BLaER1 (cell line): Measurements from ENCODE around the gene MYH3.

Experiments
- H3K27ac ChIP-seq: shearing (Covaris generic); formaldehyde crosslinking; 2 replicates; pipeline ENCODE4 v1.8.1; 2022
- H3K27me3 ChIP-seq: shearing (Covaris generic); formaldehyde crosslinking; 2 replicates; pipeline ENCODE4 v1.8.1; 2022
- H3K36me3 ChIP-seq: shearing (Covaris generic); formaldehyde crosslinking; 2 replicates; pipeline ENCODE4 v1.8.1; 2022
- H3K4me1 ChIP-seq: shearing (Covaris generic); formaldehyde crosslinking; 2 replicates; pipeline ENCODE4 v1.8.1; 2022
- H3K4me2 ChIP-seq: shearing (Covaris generic); formaldehyde crosslinking; 2 replicates; pipeline ENCODE4 v1.8.1; 2022
- H3K4me3 ChIP-seq: shearing (Covaris generic); formaldehyde crosslinking; 2 replicates; pipeline ENCODE4 v1.8.1; 2022
- H3K9ac ChIP-seq: shearing (Covaris generic); formaldehyde crosslinking; 2 replicates; pipeline ENCODE4 v1.8.1; 2022
- H3K9me3 ChIP-seq: shearing (Covaris generic); formaldehyde crosslinking; 2 replicates; pipeline ENCODE4 v1.8.1; 2022
- H4K20me1 ChIP-seq: shearing (Covaris generic); formaldehyde crosslinking; 2 replicates; pipeline ENCODE4 v1.8.1; 2022
- Cebpa-rat ChIP-seq: shearing (Covaris generic); IDR thresholded peaks from 2 replicates; pipeline ENCODE4 v1.8.1; 2022

The MYH3 gene

GRCh38 chr17:10618202-10618635, 38.9 kb downstream of the MYH3 start:
- no peak overlapping the region for H3K4me3 ChIP-seq
- no peak overlapping the region for H3K4me2 ChIP-seq
- TF ChIP-seq Cebpa-rat: no peak
- H4K20me1 ChIP-seq: no peaks in the 10 kb centered on the region
- peaks cover 26% of the 10 kb centered on the region for H3K4me1 ChIP-seq
- no peak overlapping the region for H3K27ac ChIP-seq
- H3K36me3 ChIP-seq: no peaks in the 10 kb centered on the region
- no peak overlapping the region for H3K9ac ChIP-seq
- no peaks in the 10 kb centered on the region for H3K27me3 ChIP-seq
- no peaks in the 10 kb centered on the region for H3K9me3 ChIP-seq

GRCh38 chr17:10617120-10617505, 40.0 kb downstream of the MYH3 start:
- Histone ChIP-seq H3K9ac (no peak overlapping the region), H3K27ac (peak overlapping the region; percentile 28; the same call in 1 of the 2 replicates), H3K36me3 (no peaks in the 10 kb centered on the region), H3K4me3 (no peak overlapping the region), H3K4me2 (peak overlapping the region; percentile 56), H4K20me1 (no peaks in the 10 kb centered on the region), H3K4me1 (peaks cover 15% of the 10 kb centered on the region), H3K9me3 (no peaks in the 10 kb centered on the region), H3K27me3 (no peaks in the 10 kb centered on the region)
- no peak for TF ChIP-seq Cebpa-rat

- no peaks in the 10 kb centered on the region for H4K20me1 ChIP-seq
- no peaks in the 10 kb centered on the region for H3K27me3 ChIP-seq
- H3K9ac ChIP-seq: no peak overlapping the region
- peak overlapping the region; percentile 56 for H3K4me2 ChIP-seq
- H3K4me1 ChIP-seq: peaks cover 11% of the 10 kb centered on the region
- H3K36me3 ChIP-seq: no peaks in the 10 kb centered on the region
- no peak for TF ChIP-seq Cebpa-rat
- peak overlapping the region; percentile 28; the same call in 1 of the 2 replicates for H3K27ac ChIP-seq
- no peak overlapping the region for H3K4me3 ChIP-seq
- no peaks in the 10 kb centered on the region for H3K9me3 ChIP-seq
These were observed 40.5 kb downstream of the MYH3 start for GRCh38 chr17:10616502-10617119.

- H3K27me3 ChIP-seq: no peaks in the 10 kb centered on the region
- TF ChIP-seq Cebpa-rat: no peak
- H3K4me2 ChIP-seq: no peak overlapping the region
- H3K4me1 ChIP-seq: peaks cover 11% of the 10 kb centered on the region
- no peak overlapping the region for H3K4me3 ChIP-seq
- no peak overlapping the region for H3K27ac ChIP-seq
- no peaks in the 10 kb centered on the region for H3K36me3 ChIP-seq
- H3K9ac ChIP-seq: no peak overlapping the region
- H4K20me1 ChIP-seq: no peaks in the 10 kb centered on the region
- no peaks in the 10 kb centered on the region for H3K9me3 ChIP-seq
These were observed 42.5 kb downstream of the MYH3 start for GRCh38 chr17:10614536-10615155.

- Histone ChIP-seq H3K36me3 (no peaks in the 10 kb centered on the region), H3K9me3 (no peaks in the 10 kb centered on the region), H3K4me2 (no peak overlapping the region), H4K20me1 (no peaks in the 10 kb centered on the region), H3K27me3 (no peaks in the 10 kb centered on the region), H3K4me3 (no peak overlapping the region), H3K27ac (no peak overlapping the region), H3K4me1 (peaks cover 11% of the 10 kb centered on the region), H3K9ac (no peak overlapping the region)
- no peak for TF ChIP-seq Cebpa-rat
These were observed 43.2 kb downstream of the MYH3 start for GRCh38 chr17:10613775-10614513.

GRCh38 chr17:10612957-10613744, 44.0 kb downstream of the MYH3 start:
- Histone ChIP-seq H3K36me3 (no peaks in the 10 kb centered on the region), H3K4me2 (no peak overlapping the region), H3K4me1 (peaks cover 11% of the 10 kb centered on the region), H3K4me3 (no peak overlapping the region), H3K27me3 (no peaks in the 10 kb centered on the region), H3K9ac (no peak overlapping the region), H3K27ac (no peak overlapping the region), H4K20me1 (no peaks in the 10 kb centered on the region), H3K9me3 (no peaks in the 10 kb centered on the region)
- no peak for TF ChIP-seq Cebpa-rat

GRCh38 chr17:10610884-10611283, 46.2 kb downstream of the MYH3 start:
- Histone ChIP-seq H3K9ac (no peak overlapping the region), H3K4me2 (no peak overlapping the region), H3K9me3 (no peaks in the 10 kb centered on the region), H3K4me1 (no peaks in the 10 kb centered on the region), H4K20me1 (no peaks in the 10 kb centered on the region), H3K36me3 (no peaks in the 10 kb centered on the region), H3K4me3 (no peak overlapping the region), H3K27me3 (no peaks in the 10 kb centered on the region), H3K27ac (no peak overlapping the region)
- no peak for TF ChIP-seq Cebpa-rat

GRCh38 chr17:10608244-10608643, 48.9 kb downstream of the MYH3 start:
- no peak overlapping the region for H3K9ac ChIP-seq
- H3K27ac ChIP-seq: no peak overlapping the region
- no peaks in the 10 kb centered on the region for H4K20me1 ChIP-seq
- no peaks in the 10 kb centered on the region for H3K4me1 ChIP-seq
- no peak overlapping the region for H3K4me2 ChIP-seq
- no peaks in the 10 kb centered on the region for H3K36me3 ChIP-seq
- TF ChIP-seq Cebpa-rat: no peak
- no peaks in the 10 kb centered on the region for H3K9me3 ChIP-seq
- no peaks in the 10 kb centered on the region for H3K27me3 ChIP-seq
- H3K4me3 ChIP-seq: no peak overlapping the region

GRCh38 chr17:10606110-10606509, 51.0 kb downstream of the MYH3 start:
- Histone ChIP-seq H3K9me3 (no peaks in the 10 kb centered on the region), H3K27me3 (no peaks in the 10 kb centered on the region), H4K20me1 (no peaks in the 10 kb centered on the region), H3K4me2 (no peak overlapping the region), H3K36me3 (no peaks in the 10 kb centered on the region), H3K4me1 (no peaks in the 10 kb centered on the region), H3K27ac (no peak overlapping the region), H3K9ac (no peak overlapping the region), H3K4me3 (no peak overlapping the region)
- TF ChIP-seq Cebpa-rat: no peak
